ENCODE data around the gene LAMA2. TPM values are rescaled to one million over a fixed set of nuclear protein-coding genes. Genes with fewer than 3 reads are reported as not detected.
A peak's percentile ranks its signal among the peaks of the same experiment; 100 is the strongest.

LAMA2 gene
- total RNA-seq, 1 donor from 2014 or later, result 115 TPM

- ATAC-seq (ENCODE audit: poor library complexity) (peak; percentile 54), DNase-seq (no peak)
- intact Hi-C loops (cut with DNase I), result loop anchor here (5.0 kb wide), 1 partner anchor 78 kb away; no protein-coding TSS in a partner anchor
Measured at GRCh38 chr6:129498950-129499842, 616.3 kb downstream of the LAMA2 start.

GRCh38 chr6:129499843-129500219, 616.9 kb downstream of the LAMA2 start:
- DNase-seq (no peak), ATAC-seq (ENCODE audit: poor library complexity) (no peak)
- intact Hi-C loops (cut with DNase I), result loop anchor here (5.0 kb wide), 1 partner anchor 77 kb away; no protein-coding TSS in a partner anchor

- DNase-seq (peak; percentile 57), ATAC-seq (ENCODE audit: poor library complexity) (peak; percentile 29)
- intact Hi-C loops (cut with DNase I), result no loop called here
Measured at GRCh38 chr6:129500958-129501739, 618.2 kb downstream of the LAMA2 start.

- ATAC-seq (ENCODE audit: poor library complexity) (no peak), DNase-seq (no peak)
- intact Hi-C loops (cut with DNase I), result no loop called here
Measured at GRCh38 chr6:129501740-129502660, 619.1 kb downstream of the LAMA2 start.

GRCh38 chr6:129504456-129504855, 621.5 kb downstream of the LAMA2 start:
- DNase-seq, result no peak
- ATAC-seq (ENCODE audit: poor library complexity), result no peak
- intact Hi-C loops (cut with DNase I), result no loop called here

GRCh38 chr6:129507059-129507807, 624.3 kb downstream of the LAMA2 start:
- DNase-seq, result no peak
- intact Hi-C loops (cut with DNase I), result no loop called here
- ATAC-seq (ENCODE audit: poor library complexity), result no peak

GRCh38 chr6:129507846-129508245, 624.9 kb downstream of the LAMA2 start:
- intact Hi-C loops (cut with DNase I), result no loop called here
- ATAC-seq (ENCODE audit: poor library complexity), result no peak
- no peak for DNase-seq

- no peak for DNase-seq
- peak; percentile 33 for ATAC-seq (ENCODE audit: poor library complexity)
- intact Hi-C loops (cut with DNase I), result no loop called here
Measured at GRCh38 chr6:129508477-129509145, 625.7 kb downstream of the LAMA2 start.

- ATAC-seq (ENCODE audit: poor library complexity), result no peak
Measured at GRCh38 chr6:129510950-129511349, 628.0 kb downstream of the LAMA2 start.

GRCh38 chr6:129513471-129513870, 630.5 kb downstream of the LAMA2 start:
- DNase-seq (no peak), ATAC-seq (ENCODE audit: poor library complexity) (no peak)
- intact Hi-C loops (cut with DNase I), result no loop called here

More at GRCh38 chr6:129510950-129511349, 628.0 kb downstream of the LAMA2 start:
- no peak for DNase-seq
- intact Hi-C loops (cut with DNase I), result no loop called here

GRCh38 chr6:129515004-129515403, 632.1 kb downstream of the LAMA2 start:
- no peak for ATAC-seq (ENCODE audit: poor library complexity)
- no peak for DNase-seq
- intact Hi-C loops (cut with DNase I), result no loop called here

GRCh38 chr6:129516005-129516404, 633.1 kb downstream of the LAMA2 start:
- DNase-seq, result no peak
- intact Hi-C loops (cut with DNase I), result no loop called here
- no peak for ATAC-seq (ENCODE audit: poor library complexity)

- intact Hi-C loops (cut with DNase I), result no loop called here
- ATAC-seq (ENCODE audit: poor library complexity) (no peak), DNase-seq (no peak)
Measured at GRCh38 chr6:129516787-129517186, 633.8 kb downstream of the LAMA2 start.

- DNase-seq, result no peak
- no peak for ATAC-seq (ENCODE audit: poor library complexity)
- intact Hi-C loops (cut with DNase I), result no loop called here
Measured at GRCh38 chr6:129517288-129517687, 634.4 kb downstream of the LAMA2 start.

GRCh38 chr6:129519750-129520149, 636.8 kb downstream of the LAMA2 start:
- intact Hi-C loops (cut with DNase I), result no loop called here
- DNase-seq, result no peak
- no peak for ATAC-seq (ENCODE audit: poor library complexity)

- DNase-seq (no peak), ATAC-seq (ENCODE audit: poor library complexity) (no peak)
- intact Hi-C loops (cut with DNase I), result no loop called here
Measured at GRCh38 chr6:129521946-129522345, 639.0 kb downstream of the LAMA2 start.

GRCh38 chr6:129523816-129524215, 640.9 kb downstream of the LAMA2 start:
- intact Hi-C loops (cut with DNase I), result no loop called here
- no peak for DNase-seq

GRCh38 chr6:129525055-129525454, 642.1 kb downstream of the LAMA2 start:
- intact Hi-C loops (cut with DNase I), result no loop called here
- ATAC-seq (ENCODE audit: poor library complexity), result no peak

More at GRCh38 chr6:129523816-129524215, 640.9 kb downstream of the LAMA2 start:
- ATAC-seq (ENCODE audit: poor library complexity), result no peak

More at GRCh38 chr6:129525055-129525454, 642.1 kb downstream of the LAMA2 start:
- no peak for DNase-seq

Data from Right ventricle myocardium superior (tissue), 1 donor.